Dermis blood vessel endothelial cell (primary cell): Measurements from ENCODE around the gene STBD1. TPM values are rescaled to one million over a fixed set of nuclear protein-coding genes. Genes with fewer than 3 reads are reported as not detected.
"Not testable (repeated sequence)": the region's sequence is repeated elsewhere in the genome, so short reads cannot be mapped to it uniquely, and the experiment has no call there.

Experiments
- DNase-seq: peaks from one replicate; pipeline ENCODE4 v3.0.0; 2010
- total RNA-seq: library from RNA; depleted of rRNA; stranded (reverse); fragments of >200 nt; gene quantifications from 2 replicates; pipeline ENCODE4 v1.2.3, GENCODE V29; 2014

STBD1 gene
- total RNA-seq, 1 donor from 2014 or later, result 1.0 TPM

DNA sequence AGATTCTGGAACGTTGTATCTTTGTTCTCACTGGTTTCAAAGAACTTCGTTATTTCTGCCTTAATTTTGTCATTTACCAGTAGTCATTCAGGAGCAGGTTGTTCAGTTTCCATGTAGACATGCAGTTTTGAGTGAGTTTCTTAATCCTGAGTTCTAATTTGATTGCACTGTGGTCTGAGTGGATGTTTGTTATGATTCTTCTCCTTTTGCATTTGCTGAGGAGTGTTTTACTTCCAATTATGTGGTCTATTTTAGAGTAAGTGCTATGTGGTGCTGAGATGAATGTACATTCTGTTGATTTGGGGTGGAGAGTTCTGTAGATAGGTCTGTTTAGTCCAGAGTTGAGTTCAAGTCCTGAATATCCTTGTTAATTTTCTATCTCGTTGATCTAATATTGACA, 18.7 kb upstream of the STBD1 start:
- not testable (repeated sequence) for DNase-seq

DNA sequence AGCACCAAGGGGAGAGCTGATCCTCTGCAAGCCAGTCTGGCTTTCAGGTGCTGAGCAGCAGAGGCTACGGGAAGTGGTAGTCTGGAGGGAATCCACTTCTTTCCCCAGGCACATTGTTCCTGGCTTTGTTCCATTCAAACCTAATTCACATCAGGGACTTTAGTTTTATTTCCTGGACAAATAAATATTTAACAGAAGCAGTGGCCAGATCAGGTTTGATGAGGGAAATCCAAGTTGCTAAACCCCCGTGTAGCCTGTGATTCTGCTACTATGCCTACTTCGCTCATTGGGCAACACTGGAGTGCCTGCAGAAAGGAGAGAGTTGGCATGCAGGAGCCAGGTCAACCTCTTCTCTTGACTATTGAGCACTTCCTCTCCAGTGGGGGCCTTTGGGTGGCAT, 13.8 kb upstream of the STBD1 start:
- no peak for DNase-seq

DNA sequence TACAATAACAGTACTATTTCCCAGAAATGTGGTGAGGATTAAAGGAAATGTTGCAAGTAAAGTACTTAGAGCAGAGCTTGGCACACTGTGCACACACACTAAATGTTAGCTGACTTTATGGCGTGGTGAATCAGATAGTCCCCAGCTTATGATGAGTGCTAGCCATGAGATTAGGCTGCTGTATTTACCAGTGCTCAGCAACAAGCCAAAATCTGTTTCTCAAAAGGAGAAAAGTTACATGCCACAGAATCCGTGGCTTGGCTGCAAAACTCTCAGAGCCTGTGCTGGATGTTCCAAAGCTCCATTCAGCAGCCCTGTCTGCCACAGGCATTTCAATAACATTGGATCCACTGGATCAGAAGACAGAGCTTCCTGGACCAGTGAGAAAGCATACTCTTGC, 12.8 kb upstream of the STBD1 start:
- DNase-seq, result no peak

DNA sequence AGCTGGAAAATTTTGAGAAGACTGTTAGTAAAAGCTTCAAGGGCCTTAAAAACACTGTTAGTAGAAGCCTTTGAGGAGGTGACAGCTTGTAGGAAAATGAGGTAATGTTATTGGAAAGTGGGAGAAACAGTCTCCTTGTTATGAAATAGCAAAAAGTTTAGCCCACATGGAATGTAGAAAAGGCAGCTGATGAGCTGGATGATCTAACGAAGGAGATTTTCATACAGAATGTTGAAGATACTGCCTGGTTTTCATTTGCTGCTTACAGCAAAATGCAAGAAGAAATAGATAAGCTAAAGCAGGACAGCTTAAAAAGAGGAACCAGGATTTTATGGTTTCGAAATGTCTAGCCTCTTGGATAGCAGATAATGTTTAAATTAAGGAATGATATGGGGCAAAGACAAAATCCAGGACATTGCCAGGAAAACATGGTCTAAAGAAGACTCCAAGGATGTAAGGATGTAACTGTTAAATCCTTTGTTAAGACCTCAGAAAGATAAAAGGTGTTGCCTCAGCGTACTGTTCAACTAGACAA, 10.2 kb upstream of the STBD1 start:
- no peak for DNase-seq

DNA sequence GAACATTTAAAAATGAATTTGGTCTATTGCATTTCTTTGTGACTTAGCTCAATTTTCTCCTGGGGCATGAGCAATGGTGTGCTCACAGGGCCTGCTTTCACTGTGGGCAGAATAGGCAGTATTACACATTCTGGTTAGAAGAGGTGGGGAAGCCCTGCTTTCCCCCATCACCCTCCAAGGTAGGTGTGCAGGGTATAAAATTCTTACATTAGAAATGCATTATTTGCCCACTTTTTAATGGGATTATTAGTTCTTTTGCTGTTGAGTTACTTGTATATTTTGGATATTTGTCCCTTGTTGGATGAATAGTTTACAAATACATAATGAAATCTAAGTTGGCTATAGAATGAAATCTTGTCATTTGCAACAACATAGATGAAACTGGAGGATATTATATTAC, 8.3 kb upstream of the STBD1 start:
- DNase-seq, result no peak

DNA sequence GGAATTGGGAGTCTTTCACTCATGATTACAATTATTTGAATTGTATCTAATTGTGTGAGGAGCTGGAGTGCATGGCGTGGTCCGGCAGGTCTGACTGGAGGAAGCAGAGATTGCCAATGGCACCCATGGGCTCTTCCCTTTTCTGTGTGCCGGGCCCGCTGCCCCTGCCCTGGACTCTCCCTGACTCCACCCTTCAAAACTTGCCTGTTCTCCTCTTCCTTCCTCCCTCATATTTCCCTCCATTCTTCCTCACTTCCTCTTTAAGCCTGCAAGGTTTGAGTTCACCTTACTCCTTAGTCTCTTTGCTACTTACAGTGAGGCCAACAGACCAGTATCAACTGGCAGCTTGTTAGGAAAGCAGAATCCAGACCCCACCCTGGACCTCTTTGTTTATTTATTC, 6.5 kb upstream of the STBD1 start:
- DNase-seq, result no peak

DNA sequence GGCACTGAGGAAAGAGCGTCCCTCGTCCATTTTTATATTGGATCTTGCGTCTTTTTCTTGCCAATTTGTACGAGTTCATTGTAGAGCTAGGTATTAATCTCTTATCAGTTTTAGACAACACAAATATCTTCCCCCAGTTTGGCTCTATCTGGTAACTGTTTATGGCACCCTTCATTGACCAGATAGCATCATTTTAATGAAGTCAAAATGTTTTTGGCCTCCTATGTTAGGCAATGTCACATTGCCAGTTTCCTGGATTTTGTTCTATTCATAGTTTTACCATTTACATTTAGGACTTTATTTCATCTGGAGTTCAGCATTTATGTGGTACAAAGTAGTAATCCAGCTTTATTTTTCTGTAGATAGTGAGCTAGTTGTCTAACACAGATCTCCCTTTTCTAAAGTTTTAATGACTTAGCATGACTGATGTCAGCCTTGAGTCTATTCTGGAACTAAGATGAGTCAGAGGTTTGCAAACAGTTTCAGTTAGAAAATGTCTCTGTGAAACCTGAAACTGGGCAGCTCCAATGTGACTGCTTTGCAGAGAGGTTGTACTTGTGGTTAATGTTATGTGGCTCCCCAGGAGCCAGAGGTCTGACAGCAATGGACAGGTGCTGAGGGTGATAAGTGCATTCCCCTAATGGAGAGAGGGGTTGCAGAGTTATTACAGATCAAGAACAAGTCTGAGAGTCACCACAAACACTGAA, 5.3 kb upstream of the STBD1 start:
- DNase-seq, result no peak

DNA sequence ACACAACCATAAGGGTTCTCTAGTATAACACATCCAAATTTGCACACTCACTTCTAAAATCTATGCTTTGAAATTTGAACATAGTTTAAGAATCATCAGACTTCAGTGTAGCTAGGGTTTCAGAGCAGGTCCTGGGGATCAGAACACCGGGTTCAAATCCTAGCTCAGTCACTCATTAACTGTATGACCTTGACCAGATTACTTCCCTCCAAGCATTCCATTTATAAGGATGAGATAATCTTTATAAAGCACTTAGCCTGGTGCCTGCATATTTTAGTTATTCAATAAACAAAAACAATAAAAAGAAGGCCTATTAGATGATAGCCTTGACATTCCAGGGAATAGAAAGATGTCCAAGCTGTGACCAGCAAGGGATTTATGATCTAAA, 4.8 kb upstream of the STBD1 start:
- DNase-seq, result no peak

DNA sequence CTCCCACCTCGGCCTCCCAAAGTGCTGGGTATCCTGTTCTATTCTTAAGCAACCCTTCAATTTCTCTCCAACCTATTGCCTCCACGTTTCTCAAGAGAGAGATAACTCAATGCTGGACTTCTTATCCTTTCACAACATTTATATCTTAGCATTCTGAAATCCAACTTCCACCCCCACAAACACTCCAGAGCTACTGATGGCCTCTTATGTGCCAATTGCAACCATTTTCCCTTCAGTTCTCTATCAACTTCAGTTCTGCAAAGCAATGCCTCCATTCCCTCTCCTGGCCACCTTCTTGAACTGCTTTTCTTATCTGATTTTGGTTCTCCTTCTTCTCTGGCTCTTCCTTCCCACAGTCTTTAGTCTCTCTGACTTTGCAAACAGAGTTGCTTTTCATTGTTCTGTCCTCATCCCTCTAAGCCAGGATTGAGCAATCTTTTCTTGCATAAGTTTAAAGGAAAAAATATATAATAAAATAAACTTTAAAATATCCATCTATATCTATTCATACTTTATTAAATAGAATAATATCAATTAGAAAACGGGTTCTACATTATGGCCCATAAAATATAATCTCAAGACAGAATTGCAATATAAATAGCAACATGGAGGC, 3.6 kb upstream of the STBD1 start:
- no peak for DNase-seq

DNA sequence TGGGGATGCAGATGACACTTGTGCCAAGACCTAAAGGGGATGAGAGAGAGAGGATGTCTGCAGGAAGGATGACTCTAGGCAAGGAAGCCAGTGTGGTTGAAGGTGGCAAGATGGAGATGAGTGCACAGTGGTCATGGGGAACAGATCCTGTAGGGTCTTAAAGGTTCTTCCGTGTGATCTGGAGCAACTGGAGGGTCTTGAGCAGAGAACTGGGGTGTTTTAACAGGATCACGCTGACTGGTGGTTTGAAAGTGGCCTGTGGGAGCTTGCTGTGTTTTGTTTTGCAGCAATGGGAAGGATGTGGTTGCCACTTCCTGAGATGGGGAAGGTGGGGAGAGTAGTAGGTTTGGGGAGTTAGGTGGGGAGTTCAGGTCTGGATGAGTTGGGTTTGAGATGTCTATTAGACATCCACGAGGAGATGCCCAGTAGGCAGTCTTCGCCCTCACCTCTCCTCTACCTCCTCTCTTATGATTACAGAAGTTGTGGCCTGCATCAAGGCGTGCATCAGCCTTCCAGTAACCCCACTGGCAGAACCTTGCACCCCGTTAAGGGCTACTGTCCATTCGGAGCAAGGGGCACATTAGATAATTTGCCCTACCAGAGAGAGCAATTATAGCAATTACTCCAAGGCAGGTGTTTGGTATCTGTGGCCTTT, 1.4 kb upstream of the STBD1 start:
- DNase-seq, result no peak

DNA sequence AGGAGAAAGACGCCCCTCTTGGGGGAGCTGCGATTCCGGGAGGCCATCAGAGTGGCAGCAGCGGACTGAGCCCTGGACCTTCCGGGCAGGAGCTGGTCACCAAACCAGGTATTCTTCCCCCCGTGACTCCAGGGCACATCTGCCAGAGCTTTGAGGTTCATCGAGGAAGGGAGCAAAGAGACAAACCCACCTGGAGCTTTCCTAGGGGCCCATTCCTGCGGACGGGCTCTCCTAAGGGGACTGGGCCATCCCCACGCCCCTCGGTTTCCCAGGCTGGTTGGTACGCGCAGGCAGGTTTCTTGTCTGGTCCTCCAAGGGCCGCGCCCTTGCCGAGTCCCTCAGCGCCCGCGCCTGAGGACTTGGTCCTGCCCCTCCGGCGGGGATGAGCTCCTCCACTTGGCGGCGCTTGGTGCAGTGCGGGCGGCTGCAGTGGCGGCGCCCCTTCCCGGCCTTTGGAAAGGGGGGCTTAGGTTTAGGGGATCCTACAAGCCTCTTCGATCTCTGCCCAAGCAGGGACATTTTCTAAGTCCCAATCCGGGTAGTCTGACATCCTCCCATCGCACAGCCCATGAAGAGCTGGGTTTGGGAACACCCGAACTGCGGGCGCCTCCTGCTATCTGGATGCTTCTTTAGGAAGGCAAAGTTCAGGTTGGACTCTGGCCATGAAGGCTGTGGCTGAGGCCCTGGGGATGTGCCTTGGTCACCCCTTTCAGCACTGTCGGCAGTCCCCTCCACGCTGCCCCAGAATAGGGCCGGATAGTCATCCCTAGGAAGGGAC, 538 bp downstream of the STBD1 start:
- peak; percentile 28 for DNase-seq

DNA sequence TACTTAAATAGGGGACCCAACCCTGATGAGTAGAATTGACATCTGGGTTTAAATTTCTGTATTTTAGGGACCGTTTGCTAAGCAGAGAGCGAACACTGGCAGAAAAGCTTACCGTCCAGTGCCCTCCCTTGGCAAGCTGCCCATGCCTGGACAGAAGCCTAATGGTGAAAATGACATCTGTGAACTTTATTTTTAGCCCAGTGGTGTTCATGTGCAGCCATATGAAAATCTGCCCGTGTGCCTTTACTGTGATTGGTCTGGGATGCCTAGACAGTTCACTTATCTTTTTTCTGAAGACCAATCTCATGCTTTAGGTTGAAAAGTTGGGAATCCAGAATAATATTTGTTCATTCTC, 1.1 kb downstream of the STBD1 start:
- no peak for DNase-seq

DNA sequence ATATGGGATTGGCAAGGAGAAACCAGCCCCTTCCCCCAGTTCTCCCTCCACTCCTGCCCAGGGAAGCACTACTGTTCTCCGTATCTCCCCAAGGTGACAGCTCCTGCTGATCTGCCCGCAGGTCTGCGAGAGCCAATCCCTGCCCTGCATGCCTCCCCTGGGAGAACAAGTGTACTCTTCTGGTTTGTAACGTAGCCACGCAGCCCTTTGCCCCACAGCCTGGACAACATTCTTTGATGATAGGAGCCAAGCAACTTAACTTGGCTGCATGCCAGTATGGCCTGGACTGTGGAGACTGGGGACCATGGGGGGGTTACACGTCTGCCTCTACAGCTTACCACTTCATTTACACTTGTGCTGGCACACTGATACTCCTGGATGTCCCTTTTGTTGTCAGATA, 2.0 kb downstream of the STBD1 start:
- DNase-seq, result no peak

DNA sequence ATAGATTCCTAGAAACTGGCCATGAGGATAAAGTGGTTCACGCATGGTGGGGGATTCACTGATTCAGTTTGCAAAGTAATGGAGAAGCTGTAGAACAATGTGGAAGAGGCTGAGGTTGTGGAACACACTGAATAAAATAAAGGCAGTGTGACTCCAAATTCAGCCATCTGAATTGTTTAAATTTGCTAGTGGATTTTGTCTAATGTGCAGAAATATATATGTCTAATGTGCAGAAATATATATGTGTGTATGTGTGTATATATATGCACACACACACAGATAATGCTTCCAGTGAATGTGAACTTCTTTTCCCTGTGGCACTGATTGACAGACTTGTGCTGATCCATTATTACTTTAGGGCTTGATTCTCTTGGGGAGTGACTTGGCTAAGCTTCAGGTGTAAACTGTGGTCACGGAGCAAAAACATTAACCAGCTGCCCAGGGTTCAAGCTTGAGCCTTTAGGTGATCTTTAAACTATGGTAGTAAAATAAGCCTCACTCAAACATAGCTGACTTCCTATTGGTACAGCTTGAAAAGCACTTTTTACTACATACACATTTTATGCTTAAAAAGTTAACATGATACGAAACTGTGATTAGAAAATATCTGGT, 3.5 kb downstream of the STBD1 start:
- DNase-seq, result no peak

DNA sequence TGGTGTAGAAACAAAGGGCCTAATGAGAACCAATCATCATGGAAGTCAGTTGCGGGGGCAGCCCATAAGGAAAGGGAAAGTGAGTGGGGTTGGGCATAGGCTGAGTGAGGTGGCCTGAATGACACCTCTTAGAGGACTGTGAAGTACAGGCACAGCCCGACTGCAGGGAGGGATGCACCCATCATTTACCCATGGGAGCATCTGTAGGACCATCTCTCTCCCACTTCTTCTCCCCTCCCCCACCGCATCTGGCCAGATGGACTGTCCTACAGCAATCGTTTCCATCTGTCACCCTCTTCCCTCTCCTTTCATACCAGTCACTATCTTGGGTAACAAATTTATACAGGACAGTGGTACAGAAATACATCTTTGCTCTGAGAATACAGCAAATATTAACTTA, 4.2 kb downstream of the STBD1 start:
- no peak for DNase-seq

DNA sequence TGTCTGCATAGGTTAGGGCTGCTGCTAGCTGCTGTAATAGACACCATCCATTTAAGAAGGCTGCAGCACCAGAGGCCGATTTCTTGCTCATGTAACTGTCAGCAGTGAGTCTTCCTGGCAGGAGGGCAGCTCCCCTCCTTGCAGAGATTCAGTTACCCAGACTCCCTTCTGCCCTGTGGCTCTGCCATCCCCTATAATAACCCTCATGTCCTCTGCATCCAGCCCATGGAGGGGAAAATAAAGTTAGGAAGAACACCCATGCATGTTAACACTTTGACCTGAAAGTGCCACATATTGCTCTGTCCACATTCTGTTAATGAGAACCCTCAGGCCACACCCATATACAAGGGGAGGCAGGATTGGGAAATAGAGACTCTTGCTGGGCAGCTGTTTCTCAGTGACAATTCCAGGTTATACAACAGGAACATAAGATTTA, 5.4 kb downstream of the STBD1 start:
- no peak for DNase-seq

DNA sequence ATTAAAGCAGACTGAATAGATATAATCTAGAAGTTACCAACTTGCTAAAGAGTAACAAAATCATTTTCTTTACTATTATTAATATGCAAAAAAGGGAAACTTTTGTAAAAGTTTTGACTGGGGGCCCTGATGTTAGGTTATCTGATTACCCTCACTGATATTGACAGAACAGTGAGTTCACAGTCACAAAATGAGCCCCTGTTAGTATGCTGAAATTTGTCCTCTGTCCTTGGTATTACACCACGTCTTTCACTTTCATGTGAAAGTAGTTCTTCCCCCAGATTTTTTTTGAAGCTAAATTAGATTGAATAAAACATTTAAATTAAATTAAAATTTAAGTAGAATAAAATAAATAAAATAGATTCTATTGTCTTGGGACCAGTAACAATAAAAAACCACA, 5.9 kb downstream of the STBD1 start:
- no peak for DNase-seq

DNA sequence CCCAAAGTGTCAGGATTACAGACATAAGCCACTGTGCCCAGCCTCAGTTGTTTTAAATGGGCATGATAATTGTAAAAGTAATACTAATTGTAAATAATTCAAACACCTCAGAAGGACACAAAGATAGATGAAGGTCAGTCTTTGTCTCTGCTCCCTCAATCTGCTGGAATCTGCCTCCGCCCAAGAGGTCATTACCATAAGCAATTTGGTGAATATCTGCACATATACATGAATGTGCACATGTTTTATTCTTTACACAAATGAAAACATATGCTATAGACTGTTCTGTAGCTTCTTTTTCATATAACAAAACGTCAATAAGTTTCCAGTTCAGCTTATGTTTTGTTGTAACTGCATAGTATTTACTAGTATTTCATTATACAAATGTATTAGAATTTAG, 7.0 kb downstream of the STBD1 start:
- DNase-seq, result no peak

DNA sequence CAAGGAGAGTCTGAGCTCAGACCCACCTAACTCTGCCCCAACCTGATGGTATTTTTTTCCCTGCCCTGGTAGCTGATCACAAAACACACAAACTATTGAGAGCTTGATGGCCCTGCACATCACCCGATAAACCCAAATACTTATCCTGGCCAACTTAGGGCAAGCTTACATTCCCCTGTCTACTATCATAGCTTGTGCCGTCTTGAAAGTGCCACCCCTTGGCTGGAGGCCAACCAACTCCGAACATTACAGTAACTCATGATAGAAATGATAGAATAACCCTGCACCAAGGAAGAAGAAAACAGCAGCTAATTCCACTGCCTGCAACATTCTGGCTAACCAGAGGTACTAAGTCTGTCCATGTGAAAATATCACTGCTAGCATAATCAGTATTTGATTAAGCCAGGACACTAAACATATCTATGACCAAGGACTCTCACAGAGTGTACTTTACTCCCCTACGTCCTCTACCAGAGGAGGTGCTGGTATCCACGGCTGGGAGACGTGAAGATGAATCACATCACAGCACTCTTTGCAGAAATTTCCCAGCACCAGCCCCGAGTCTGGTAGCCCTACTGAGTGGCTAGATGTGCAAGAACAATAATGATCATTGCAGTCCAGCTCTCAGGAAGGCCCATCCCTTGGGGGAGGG, 8.9 kb downstream of the STBD1 start:
- DNase-seq, result no peak

DNA sequence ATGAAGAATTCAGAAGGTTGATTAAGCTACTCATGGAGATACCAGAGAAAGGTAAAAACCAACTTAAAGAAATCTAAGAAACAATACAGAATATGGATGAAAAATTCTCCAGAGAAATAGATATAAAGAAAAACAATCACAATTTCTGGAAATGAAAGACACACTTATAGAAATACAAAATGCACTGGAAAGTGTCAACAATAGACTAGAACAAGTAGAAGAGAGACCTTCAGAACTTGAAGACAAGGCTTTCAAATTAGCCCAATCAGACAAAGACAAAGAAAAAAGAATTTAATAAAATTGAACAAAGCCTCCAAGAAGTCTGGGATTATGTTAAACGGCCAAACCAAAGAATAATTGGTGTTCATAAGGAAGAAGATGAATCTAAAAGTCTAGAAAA, 9.6 kb downstream of the STBD1 start:
- no peak for DNase-seq

DNA sequence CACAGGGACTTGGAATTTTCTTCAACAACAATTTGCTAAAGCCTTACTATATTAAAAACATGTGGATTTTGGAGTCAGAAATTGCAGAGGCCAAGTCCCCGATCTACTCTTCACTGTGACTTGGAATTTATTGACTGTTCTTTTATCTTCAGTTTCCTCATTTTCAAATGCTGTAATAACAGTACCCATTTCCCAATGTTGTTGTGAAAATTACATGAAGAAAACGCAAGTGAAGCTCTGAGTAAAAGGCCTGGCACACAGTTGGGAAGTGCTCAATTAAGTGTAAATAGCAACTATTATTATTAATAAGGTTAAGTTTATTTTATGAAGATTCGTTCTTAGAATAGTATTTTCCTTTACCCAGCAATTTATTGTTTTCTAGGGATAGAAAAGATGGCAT, 15.7 kb downstream of the STBD1 start:
- DNase-seq, result no peak

DNA sequence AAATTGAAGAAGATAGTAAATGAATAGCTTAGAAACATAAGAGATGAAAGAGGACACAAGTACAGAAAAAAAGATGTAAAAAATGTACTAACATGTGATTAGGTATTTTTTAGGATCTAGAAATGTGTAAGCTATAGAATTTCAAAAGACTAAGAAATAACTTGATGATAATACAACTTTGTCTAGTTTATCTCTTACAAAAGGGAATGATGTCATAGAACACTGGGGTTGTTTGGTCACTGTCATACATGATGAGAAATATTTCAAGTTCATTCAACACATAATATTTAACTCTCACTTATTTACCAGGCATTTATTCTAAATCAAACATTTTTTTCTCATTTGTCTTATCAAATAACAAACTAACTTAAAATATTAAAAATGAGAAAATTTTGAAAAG, 18.5 kb downstream of the STBD1 start:
- DNase-seq, result no peak
